Thymus (tissue), 14 donors: ENCODE measurements around the gene FRMPD2. TPM values are rescaled to one million over a fixed set of nuclear protein-coding genes. Genes with fewer than 3 reads are reported as not detected.

Experiments used
- DNase-seq, 9 donors: peaks; one replicate each; pipeline ENCODE4 v3.0.0-alpha.2; 2013; ENCODE audit warnings: low spot score in 9 of 9, low read depth in 6 of 9, missing footprints in 1 of 9
- H3K27ac ChIP-seq, 2 donors: one replicate each; pipeline ENCODE4 v1.5.1; 2013; ENCODE audit warnings: control low read depth in 1 of 2, low read depth in 1 of 2, low read length in 1 of 2, mild to moderate bottlenecking in 1 of 2, moderate library complexity in 1 of 2
- H3K27me3 ChIP-seq, 2 donors: one replicate each; pipeline ENCODE4 v1.5.1; 2013; ENCODE audit warnings: low read length in 1 of 2; ENCODE audit not compliant: control insufficient read depth in 2 of 2, insufficient read depth in 1 of 2
- H3K36me3 ChIP-seq, 2 donors: one replicate each; pipeline ENCODE4 v1.5.1; 2013; ENCODE audit warnings: low read length in 1 of 2, mild to moderate bottlenecking in 1 of 2, moderate library complexity in 1 of 2; ENCODE audit not compliant: control insufficient read depth in 2 of 2, insufficient read depth in 2 of 2
- H3K4me1 ChIP-seq, 2 donors: one replicate each; pipeline ENCODE4 v1.5.1; 2013; ENCODE audit warnings: low read length in 2 of 2; ENCODE audit not compliant: control insufficient read depth in 2 of 2, insufficient read depth in 2 of 2
- H3K4me3 ChIP-seq, 2 donors: one replicate each; pipeline ENCODE4 v1.5.1; 2013; ENCODE audit warnings: low read length in 2 of 2, control low read depth in 1 of 2, mild to moderate bottlenecking in 1 of 2
- H3K9me3 ChIP-seq, 2 donors: one replicate each; pipeline ENCODE4 v1.5.1; 2013; ENCODE audit warnings: low read length in 1 of 2, mild to moderate bottlenecking in 1 of 2; ENCODE audit not compliant: control insufficient read depth in 2 of 2, insufficient read depth in 1 of 2
- WGBS: extraction: QIAGEN DNeasy Blood & Tissue Kit; methylation state at CpG from one replicate; pipeline ENCODE4 v1.1.7; 2013; 5-methylcytosine and 5-hydroxymethylcytosine counted together
- long read RNA-seq, 10 donors: transcript quantifications; one replicate each; lab custom pipeline, GENCODE V29; 2026
- polyA plus RNA-seq: library from polyadenylated mRNA; stranded (reverse); fragments of 200-250 nt; gene quantifications from one replicate; pipeline ENCODE4 v1.2.3, GENCODE V29; 2013
- total RNA-seq: library from RNA; stranded (reverse); fragments of 120-200 nt; gene quantifications from one replicate; pipeline ENCODE4 v1.2.4, GENCODE V29; 2013
- donor health status: healthy.

The FRMPD2 gene
- total RNA-seq: 0.38 TPM
- 0.27 TPM for polyA plus RNA-seq
- long read RNA-seq, donor 1: 0 reads
- long read RNA-seq, donor 2: 0 reads
- long read RNA-seq, donor 3: 0 reads
- long read RNA-seq, donor 4: 0 reads
- long read RNA-seq, donor 5: 0 reads
- long read RNA-seq, donor 6: 0 reads
- long read RNA-seq, donor 7: 0 reads
- long read RNA-seq, donor 8: 0 reads
- long read RNA-seq, donor 9: 0 reads
- long read RNA-seq, donor 10: 0 reads

GRCh38 chr10:48274636-48275035 is at the start of gene FRMPD2:
Gene FRMPD2 (minus strand): TSS chr10:48274696. CDS start chr10:48274567, 129 bp downstream.
- WGBS: 93% methylated on average over 8 of the region's 8 CpGs
- no peaks in the 10 kb centered on the region for H3K36me3 ChIP-seq
- no peak within 1 kb of the TSS for H3K4me3 ChIP-seq
- H3K4me1 ChIP-seq: peaks cover 0 to 5% of the 10 kb centered on the region in 2 donors
- no peak for DNase-seq
- H3K27ac ChIP-seq: no peak within 1 kb of the TSS
- no peaks in the 10 kb centered on the region for H3K9me3 ChIP-seq
- no peaks in the 10 kb centered on the region for H3K27me3 ChIP-seq

- no peak for DNase-seq
- WGBS: 95% methylated on average over 3 of the region's 3 CpGs
- Histone ChIP-seq H3K36me3 (peaks cover 0 to 4% of the 10 kb centered on the region in 2 donors), H3K4me3 (no peak overlapping the region), H3K9me3 (no peaks in the 10 kb centered on the region), H3K27ac (no peak overlapping the region), H3K27me3 (no peaks in the 10 kb centered on the region), H3K4me1 (peaks cover 5 to 10% of the 10 kb centered on the region in 2 donors)
These were observed 47.5 kb upstream of the FRMPD2 start for GRCh38 chr10:48322017-48322416.

GRCh38 chr10:48317321-48317990 is 43.0 kb upstream of the FRMPD2 start:
- no peak overlapping the region for H3K27ac ChIP-seq
- no peaks in the 10 kb centered on the region for H3K27me3 ChIP-seq
- H3K9me3 ChIP-seq: no peaks in the 10 kb centered on the region
- DNase-seq: no peak
- H3K36me3 ChIP-seq: peaks cover 0 to 4% of the 10 kb centered on the region in 2 donors
- H3K4me1 ChIP-seq: peaks cover 5 to 11% of the 10 kb centered on the region in 2 donors
- 69% methylated on average over 8 of the region's 8 CpGs for WGBS
- H3K4me3 ChIP-seq: no peak overlapping the region

- Histone ChIP-seq H3K27ac (no peak overlapping the region), H3K27me3 (no peaks in the 10 kb centered on the region), H3K4me1 (peaks cover 5 to 11% of the 10 kb centered on the region in 2 donors), H3K36me3 (peaks cover 0 to 4% of the 10 kb centered on the region in 2 donors), H3K9me3 (no peaks in the 10 kb centered on the region), H3K4me3 (no peak overlapping the region)
- no peak for DNase-seq
- WGBS: 98% methylated on average over 4 of the region's 4 CpGs
These were observed 41.7 kb upstream of the FRMPD2 start for GRCh38 chr10:48316236-48316635.

- Histone ChIP-seq H3K27ac (no peak overlapping the region), H3K9me3 (no peaks in the 10 kb centered on the region), H3K27me3 (no peaks in the 10 kb centered on the region), H3K36me3 (no peaks in the 10 kb centered on the region), H3K4me1 (peaks cover 5 to 11% of the 10 kb centered on the region in 2 donors), H3K4me3 (no peak overlapping the region)
- no peak for DNase-seq
- WGBS: 98% methylated on average over 2 of the region's 2 CpGs
These were observed 39.6 kb upstream of the FRMPD2 start for GRCh38 chr10:48314107-48314506.

GRCh38 chr10:48309711-48310226 is 35.3 kb upstream of the FRMPD2 start:
- Histone ChIP-seq H3K4me1 (peaks cover 2 to 7% of the 10 kb centered on the region in 2 donors), H3K27me3 (no peaks in the 10 kb centered on the region), H3K36me3 (no peaks in the 10 kb centered on the region), H3K4me3 (no peak overlapping the region), H3K9me3 (no peaks in the 10 kb centered on the region), H3K27ac (no peak overlapping the region)
- DNase-seq: peak in 3 of 9 donors; percentile 22 to 48 (median 26)
- 85% methylated on average over 2 of the region's 2 CpGs for WGBS

GRCh38 chr10:48307711-48308018 is 33.2 kb upstream of the FRMPD2 start:
- H3K4me3 ChIP-seq: peak overlapping the region; percentile 62 to 80
- WGBS: 29% methylated on average over 3 of the region's 3 CpGs
- no peak overlapping the region for H3K27ac ChIP-seq

GRCh38 chr10:48306870-48307710 is 32.6 kb upstream of the FRMPD2 start:
- no peaks in the 10 kb centered on the region for H3K27me3 ChIP-seq
- peak in 2 of 9 donors; percentile 24 to 28 for DNase-seq
- 1% methylated on average over 70 of the region's 70 CpGs for WGBS
- H3K4me3 ChIP-seq: peak overlapping the region; percentile 62 to 80
- H3K27ac ChIP-seq: peak overlapping the region; percentile 52 to 87
- peaks cover 2 to 7% of the 10 kb centered on the region in 2 donors for H3K4me1 ChIP-seq
- no peaks in the 10 kb centered on the region for H3K36me3 ChIP-seq
- H3K9me3 ChIP-seq: no peaks in the 10 kb centered on the region

More at GRCh38 chr10:48307711-48308018, 33.2 kb upstream of the FRMPD2 start:
- Histone ChIP-seq H3K9me3 (no peaks in the 10 kb centered on the region), H3K27me3 (no peaks in the 10 kb centered on the region), H3K4me1 (peaks cover 2 to 7% of the 10 kb centered on the region in 2 donors), H3K36me3 (no peaks in the 10 kb centered on the region)
- DNase-seq: no peak
